NOMO-1 treated with dmso at 0.1 percent for 144 hours (cell line): ENCODE results near the gene KLHL18.
"Not testable (repeated sequence)": the region's sequence is repeated elsewhere in the genome, so short reads cannot be mapped to it uniquely, and the experiment has no call there.

Source experiments
- DNase-seq: peaks from one replicate; lab custom pipeline; 2025; ENCODE audit not compliant: unreplicated experiment; lab: John Stamatoyannopoulos, UW

The KLHL18 gene

GRCh38 chr3:47359323-47359722 lies 76.6 kb downstream of the KLHL18 start:
- no peak for DNase-seq

GRCh38 chr3:47360110-47360517 lies 77.4 kb downstream of the KLHL18 start:
- DNase-seq = not testable (repeated sequence)

- peak; percentile 28 for DNase-seq
Measured at GRCh38 chr3:47362701-47363100, 80.0 kb downstream of the KLHL18 start.

GRCh38 chr3:47365213-47366153 lies 82.7 kb downstream of the KLHL18 start:
- DNase-seq = no peak

GRCh38 chr3:47366833-47367232 lies 84.1 kb downstream of the KLHL18 start:
- DNase-seq = no peak

- no peak for DNase-seq
Measured at GRCh38 chr3:47367631-47368030, 84.9 kb downstream of the KLHL18 start.

- not testable (repeated sequence) for DNase-seq
Measured at GRCh38 chr3:47370020-47370419, 87.3 kb downstream of the KLHL18 start.

- no peak for DNase-seq
Measured at GRCh38 chr3:47370887-47371697, 88.3 kb downstream of the KLHL18 start.

GRCh38 chr3:47374587-47374986 lies 91.8 kb downstream of the KLHL18 start:
- DNase-seq = no peak

GRCh38 chr3:47376393-47376792 lies 93.6 kb downstream of the KLHL18 start:
- no peak for DNase-seq

- DNase-seq = peak; percentile 71
Measured at GRCh38 chr3:47377186-47377585, 94.4 kb downstream of the KLHL18 start.

GRCh38 chr3:47378869-47379268 lies 96.1 kb downstream of the KLHL18 start:
- no peak for DNase-seq

- DNase-seq = no peak
Measured at GRCh38 chr3:47379411-47379899, 96.7 kb downstream of the KLHL18 start.

GRCh38 chr3:47380026-47380600 lies 97.4 kb downstream of the KLHL18 start:
- DNase-seq = no peak

GRCh38 chr3:47380601-47381316 lies 98.0 kb downstream of the KLHL18 start, which contains the start of gene PTPN23:
Gene PTPN23 (plus strand): TSS chr3:47381021. CDS start chr3:47381097, 76 bp downstream.
- DNase-seq = peak; percentile 99

- DNase-seq = peak; percentile 92
Measured at GRCh38 chr3:47381317-47382157, 98.8 kb downstream of the KLHL18 start.

GRCh38 chr3:47384425-47384824 lies 101.7 kb downstream of the KLHL18 start:
- DNase-seq = no peak

GRCh38 chr3:47385007-47385406 lies 102.3 kb downstream of the KLHL18 start:
- no peak for DNase-seq

- DNase-seq = no peak
Measured at GRCh38 chr3:47385796-47386195, 103.1 kb downstream of the KLHL18 start.

GRCh38 chr3:47392933-47393332 lies 110.2 kb downstream of the KLHL18 start:
- no peak for DNase-seq
